Stimulated activated CD4-positive, alpha-beta T cell treated with anti-CD3 and anti-CD28 coated beads, Interleukin-1b, Interleukin-23, amount 100 ng/mL, for 4 hours (primary cell): Measurements from ENCODE around the gene LNPEP.

Experiments
- DNase-seq, 2 donors: peaks; one replicate each; pipeline ENCODE4 v3.0.0-alpha.2; 2020; ENCODE audit warnings: low read depth in 2 of 2

The LNPEP gene

GRCh38 chr5:96935559-96936430 is at the start of gene LNPEP:
Gene LNPEP (plus strand): TSS chr5:96936080. CDS start chr5:96936156, 76 bp downstream.
- DNase-seq = peak; percentile 88 to 90

GRCh38 chr5:96893342-96893741 is 42.5 kb upstream of the LNPEP start:
- no peak for DNase-seq

- DNase-seq = no peak
Measured at GRCh38 chr5:96896276-96896675, 39.6 kb upstream of the LNPEP start.

- DNase-seq = no peak
Measured at GRCh38 chr5:96896806-96897205, 39.1 kb upstream of the LNPEP start.

- no peak for DNase-seq
Measured at GRCh38 chr5:96901384-96901783, 34.5 kb upstream of the LNPEP start.

GRCh38 chr5:96901841-96902240 is 34.0 kb upstream of the LNPEP start:
- DNase-seq = no peak

GRCh38 chr5:96902876-96903275 is 33.0 kb upstream of the LNPEP start:
- no peak for DNase-seq

GRCh38 chr5:96903300-96903699 is 32.6 kb upstream of the LNPEP start:
- DNase-seq = no peak

- DNase-seq = no peak
Measured at GRCh38 chr5:96904054-96904931, 31.6 kb upstream of the LNPEP start.

- no peak for DNase-seq
Measured at GRCh38 chr5:96905864-96906263, 30.0 kb upstream of the LNPEP start.

GRCh38 chr5:96909003-96909402 is 26.9 kb upstream of the LNPEP start:
- no peak for DNase-seq

GRCh38 chr5:96909435-96909834 is 26.4 kb upstream of the LNPEP start:
- no peak for DNase-seq

- DNase-seq = no peak
Measured at GRCh38 chr5:96911139-96911538, 24.7 kb upstream of the LNPEP start.

GRCh38 chr5:96913233-96913632 is 22.6 kb upstream of the LNPEP start:
- no peak for DNase-seq

GRCh38 chr5:96919754-96920197 is 16.1 kb upstream of the LNPEP start:
- DNase-seq = no peak

- no peak for DNase-seq
Measured at GRCh38 chr5:96920744-96921355, 15.0 kb upstream of the LNPEP start.

GRCh38 chr5:96922499-96923244 is 13.2 kb upstream of the LNPEP start:
- no peak for DNase-seq

GRCh38 chr5:96924016-96924443 is 11.8 kb upstream of the LNPEP start:
- DNase-seq = no peak

- DNase-seq = no peak
Measured at GRCh38 chr5:96926276-96926675, 9.6 kb upstream of the LNPEP start.

- DNase-seq = no peak
Measured at GRCh38 chr5:96927008-96927407, 8.9 kb upstream of the LNPEP start.

GRCh38 chr5:96928931-96929708 is 6.8 kb upstream of the LNPEP start:
- no peak for DNase-seq
